NB4 (cell line): ENCODE data around the gene ASS1.

Experiments used
- DNase-seq: peaks from one replicate; pipeline ENCODE4 v3.0.0; 2010; ENCODE audit warnings: low read depth
- H3K4me3 ChIP-seq: one replicate; pipeline ENCODE4 v1.5.1; 2011; ENCODE audit warnings: mild to moderate bottlenecking, low read depth, low read length, moderate library complexity
- MYC ChIP-seq: IDR thresholded peaks from 2 replicates; pipeline ENCODE4 v1.6.1; 2011; ENCODE audit warnings: low read depth, low read length
- POLR2A ChIP-seq: IDR thresholded peaks from 2 replicates; pipeline ENCODE4 v1.6.1; 2011; ENCODE audit warnings: mild to moderate bottlenecking; ENCODE audit not compliant: insufficient read length; ENCODE audit errors: extremely low read depth
- TF ChIP-seq, protein P1 (sequence below): IDR thresholded peaks from 2 replicates; pipeline ENCODE4 v1.6.1; 2011; ENCODE audit warnings: low read depth, low read length
- TF ChIP-seq, protein P2 (sequence below): IDR thresholded peaks from one replicate; pipeline ENCODE4 v1.5.1; 2012; ENCODE audit warnings: low read depth, low read length

Gene ASS1

DNA sequence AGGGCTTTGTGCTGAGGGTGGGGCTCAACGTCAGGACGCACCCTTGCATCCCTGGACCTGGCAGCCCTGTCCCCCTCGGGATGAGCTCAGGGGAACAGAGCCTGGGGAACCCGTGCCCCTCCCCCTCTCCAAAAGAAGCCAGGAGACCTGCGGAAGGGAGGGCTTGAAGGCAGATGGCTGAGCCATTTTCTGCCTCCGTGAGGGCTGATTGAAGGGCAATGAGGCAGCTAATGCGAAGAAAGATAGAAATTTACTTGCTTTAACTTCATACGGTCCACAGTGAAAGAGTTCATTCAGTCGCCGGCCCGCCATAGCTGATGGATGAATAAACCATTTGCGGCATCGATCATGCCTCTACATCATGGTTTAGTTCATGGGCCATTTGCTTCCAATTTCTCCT is 28.8 kb downstream of the ASS1 start:
- TF ChIP-seq, protein P1, sequence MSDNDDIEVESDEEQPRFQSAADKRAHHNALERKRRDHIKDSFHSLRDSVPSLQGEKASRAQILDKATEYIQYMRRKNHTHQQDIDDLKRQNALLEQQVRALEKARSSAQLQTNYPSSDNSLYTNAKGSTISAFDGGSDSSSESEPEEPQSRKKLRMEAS, result no peak
- no peak for TF ChIP-seq POLR2A
- TF ChIP-seq, protein P2, sequence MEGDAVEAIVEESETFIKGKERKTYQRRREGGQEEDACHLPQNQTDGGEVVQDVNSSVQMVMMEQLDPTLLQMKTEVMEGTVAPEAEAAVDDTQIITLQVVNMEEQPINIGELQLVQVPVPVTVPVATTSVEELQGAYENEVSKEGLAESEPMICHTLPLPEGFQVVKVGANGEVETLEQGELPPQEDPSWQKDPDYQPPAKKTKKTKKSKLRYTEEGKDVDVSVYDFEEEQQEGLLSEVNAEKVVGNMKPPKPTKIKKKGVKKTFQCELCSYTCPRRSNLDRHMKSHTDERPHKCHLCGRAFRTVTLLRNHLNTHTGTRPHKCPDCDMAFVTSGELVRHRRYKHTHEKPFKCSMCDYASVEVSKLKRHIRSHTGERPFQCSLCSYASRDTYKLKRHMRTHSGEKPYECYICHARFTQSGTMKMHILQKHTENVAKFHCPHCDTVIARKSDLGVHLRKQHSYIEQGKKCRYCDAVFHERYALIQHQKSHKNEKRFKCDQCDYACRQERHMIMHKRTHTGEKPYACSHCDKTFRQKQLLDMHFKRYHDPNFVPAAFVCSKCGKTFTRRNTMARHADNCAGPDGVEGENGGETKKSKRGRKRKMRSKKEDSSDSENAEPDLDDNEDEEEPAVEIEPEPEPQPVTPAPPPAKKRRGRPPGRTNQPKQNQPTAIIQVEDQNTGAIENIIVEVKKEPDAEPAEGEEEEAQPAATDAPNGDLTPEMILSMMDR, result no peak
- no peak for TF ChIP-seq MYC
- DNase-seq, result no peak
- no peak overlapping the region for H3K4me3 ChIP-seq

DNA sequence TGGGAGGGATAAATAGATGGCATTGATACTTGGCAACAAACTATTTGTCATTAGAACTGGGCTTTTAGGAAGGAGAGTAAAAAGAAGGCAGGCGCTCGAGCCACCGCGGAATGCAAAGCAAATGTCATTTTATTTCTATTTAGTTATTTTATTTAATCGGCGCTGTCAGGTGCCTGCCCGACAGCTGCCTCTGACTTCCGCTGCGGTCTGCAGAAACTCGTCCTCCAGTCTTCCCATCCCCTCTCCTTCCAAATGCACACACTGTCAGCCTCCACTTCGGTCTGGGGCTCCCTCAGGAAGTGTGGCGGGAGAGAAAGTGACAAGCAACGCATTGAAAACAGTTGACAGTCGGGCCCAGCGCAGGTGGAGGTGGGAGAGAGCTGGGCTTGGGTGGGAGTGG is 29.3 kb downstream of the ASS1 start:
- H3K4me3 ChIP-seq, result no peak overlapping the region
- DNase-seq, result no peak
- TF ChIP-seq POLR2A (no peak), MYC (no peak)
- TF ChIP-seq, protein P2, result no peak
- TF ChIP-seq, protein P1, result no peak

GRCh38 chr9:130476151-130476730 is 31.5 kb downstream of the ASS1 start:
- no peak overlapping the region for H3K4me3 ChIP-seq
- DNase-seq, result no peak
- TF ChIP-seq MYC, result no peak
- TF ChIP-seq POLR2A, result no peak
- TF ChIP-seq, protein P2, result no peak
- TF ChIP-seq, protein P1, result no peak

DNA sequence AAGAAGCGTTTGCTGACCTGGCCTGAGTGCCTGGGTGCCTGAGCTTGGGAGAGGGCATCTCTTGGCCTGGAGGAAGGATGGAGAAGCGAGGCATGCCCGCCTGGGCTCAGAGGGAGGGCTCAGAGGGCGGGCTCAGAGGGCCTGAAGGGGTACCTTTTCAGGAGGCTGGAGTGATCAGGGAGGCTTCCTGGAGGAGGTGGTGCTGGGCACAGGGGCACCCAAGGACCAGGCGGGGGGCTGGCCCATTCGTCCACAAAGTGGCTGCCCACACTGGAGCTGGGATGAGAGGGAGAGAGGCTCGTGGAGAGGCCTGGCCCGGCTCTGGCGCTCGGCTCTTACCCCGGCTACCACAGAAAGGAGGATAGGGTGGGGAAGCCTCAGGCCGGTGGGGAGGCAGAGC is 32.8 kb downstream of the ASS1 start:
- TF ChIP-seq, protein P1, result no peak
- TF ChIP-seq POLR2A (no peak), MYC (no peak)
- TF ChIP-seq, protein P2, result no peak
- H3K4me3 ChIP-seq, result no peak overlapping the region

DNA sequence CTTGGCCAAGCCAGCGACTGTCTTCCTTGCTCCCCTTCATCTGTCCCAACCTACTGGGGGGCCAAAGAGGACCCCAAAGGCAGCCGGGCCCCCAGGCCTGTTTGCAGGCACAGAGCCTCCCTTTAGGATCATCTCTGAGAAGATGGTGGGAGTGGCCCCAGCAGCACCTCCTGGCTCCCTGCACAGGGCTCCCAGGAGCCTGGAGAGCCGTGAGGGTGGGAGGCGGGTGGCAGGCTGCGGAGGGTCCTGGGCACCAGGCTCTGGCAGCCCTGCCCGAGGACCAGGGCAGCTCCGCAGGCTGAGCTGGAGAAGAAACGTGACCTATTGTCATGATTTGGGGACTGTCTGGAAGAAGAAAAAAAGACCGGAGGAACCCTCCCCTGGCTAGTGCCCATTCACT is 33.4 kb downstream of the ASS1 start:
- DNase-seq, result no peak
- TF ChIP-seq, protein P2, result no peak
- TF ChIP-seq MYC (no peak), POLR2A (no peak)
- TF ChIP-seq, protein P1, result no peak
- no peak overlapping the region for H3K4me3 ChIP-seq

More for the DNA sequence above, 32.8 kb downstream of the ASS1 start:
- DNase-seq, result no peak
